GM12865 (cell line): ENCODE results near the gene MTMR3.

ENCODE experiments used
- DNase-seq: peaks from one replicate; pipeline ENCODE4 v3.0.0; 2010; ENCODE audit warnings: low read depth
- H3K4me3 ChIP-seq: 2 replicates; pipeline ENCODE4 v1.5.1; 2011; ENCODE audit warnings: mild to moderate bottlenecking, low read depth, low read length, control low read depth
- CTCF ChIP-seq: IDR thresholded peaks from 2 replicates; pipeline ENCODE4 v1.5.1; 2011; ENCODE audit warnings: low read length, control low read depth, low read depth, inconsistent platforms; ENCODE audit not compliant: insufficient read depth; ENCODE audit errors: missing control alignments

The MTMR3 gene

GRCh38 chr22:30005213-30005857 lies 122.4 kb downstream of the MTMR3 start:
- no peak overlapping the region for H3K4me3 ChIP-seq
- peak; percentile 63 for DNase-seq
- peak; percentile 94 for TF ChIP-seq CTCF

- no peak for DNase-seq
- TF ChIP-seq CTCF = no peak
- H3K4me3 ChIP-seq = no peak overlapping the region
Observed at GRCh38 chr22:30007361-30007760, 124.4 kb downstream of the MTMR3 start.

- H3K4me3 ChIP-seq = no peak overlapping the region
- no peak for DNase-seq
- no peak for TF ChIP-seq CTCF
Observed at GRCh38 chr22:30008401-30008800, 125.4 kb downstream of the MTMR3 start.

GRCh38 chr22:30009478-30009877 lies 126.5 kb downstream of the MTMR3 start:
- no peak for DNase-seq
- no peak for TF ChIP-seq CTCF
- H3K4me3 ChIP-seq = no peak overlapping the region

GRCh38 chr22:30010789-30011405 lies 127.9 kb downstream of the MTMR3 start:
- no peak for TF ChIP-seq CTCF
- DNase-seq = no peak
- no peak overlapping the region for H3K4me3 ChIP-seq

- no peak for DNase-seq
- no peak for TF ChIP-seq CTCF
- H3K4me3 ChIP-seq = no peak overlapping the region
Observed at GRCh38 chr22:30013201-30013600, 130.2 kb downstream of the MTMR3 start.

- DNase-seq = no peak
- H3K4me3 ChIP-seq = no peak overlapping the region
- no peak for TF ChIP-seq CTCF
Observed at GRCh38 chr22:30014244-30014643, 131.3 kb downstream of the MTMR3 start.
